ENCODE data around the gene AGER.

- TF ChIP-seq, protein P1, sequence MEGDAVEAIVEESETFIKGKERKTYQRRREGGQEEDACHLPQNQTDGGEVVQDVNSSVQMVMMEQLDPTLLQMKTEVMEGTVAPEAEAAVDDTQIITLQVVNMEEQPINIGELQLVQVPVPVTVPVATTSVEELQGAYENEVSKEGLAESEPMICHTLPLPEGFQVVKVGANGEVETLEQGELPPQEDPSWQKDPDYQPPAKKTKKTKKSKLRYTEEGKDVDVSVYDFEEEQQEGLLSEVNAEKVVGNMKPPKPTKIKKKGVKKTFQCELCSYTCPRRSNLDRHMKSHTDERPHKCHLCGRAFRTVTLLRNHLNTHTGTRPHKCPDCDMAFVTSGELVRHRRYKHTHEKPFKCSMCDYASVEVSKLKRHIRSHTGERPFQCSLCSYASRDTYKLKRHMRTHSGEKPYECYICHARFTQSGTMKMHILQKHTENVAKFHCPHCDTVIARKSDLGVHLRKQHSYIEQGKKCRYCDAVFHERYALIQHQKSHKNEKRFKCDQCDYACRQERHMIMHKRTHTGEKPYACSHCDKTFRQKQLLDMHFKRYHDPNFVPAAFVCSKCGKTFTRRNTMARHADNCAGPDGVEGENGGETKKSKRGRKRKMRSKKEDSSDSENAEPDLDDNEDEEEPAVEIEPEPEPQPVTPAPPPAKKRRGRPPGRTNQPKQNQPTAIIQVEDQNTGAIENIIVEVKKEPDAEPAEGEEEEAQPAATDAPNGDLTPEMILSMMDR (IDR thresholded peaks at IDR 0.05) = no peak
- no peak for TF ChIP-seq POLR2A (IDR thresholded peaks at IDR 0.05)
Observed at GRCh38 chr6:32183030-32183429, 1.0 kb downstream of the AGER start.
